ENCODE measurements around the gene PSMA7. TPM values are rescaled to one million over a fixed set of nuclear protein-coding genes. Genes with fewer than 3 reads are reported as not detected.

PSMA7 gene
- 342 and 348 TPM in 2 replicates for total RNA-seq

GRCh38 chr20:62143081-62143956 is at the start of gene PSMA7, which contains the start of gene SS18L1:
Gene PSMA7, minus strand, starts transcription at chr20:62143394. Its CDS starts 91 bp downstream, at chr20:62143303.
Gene SS18L1, plus strand, starts transcription at chr20:62143769. Its CDS starts 52 bp downstream, at chr20:62143821.

GRCh38 chr20:62182469-62183425 is 39.6 kb upstream of the PSMA7 start, which contains the start of gene MTG2:
Gene MTG2, plus strand, starts transcription at chr20:62183028. Its CDS starts 10,393 bp downstream, at chr20:62193421.

DNA sequence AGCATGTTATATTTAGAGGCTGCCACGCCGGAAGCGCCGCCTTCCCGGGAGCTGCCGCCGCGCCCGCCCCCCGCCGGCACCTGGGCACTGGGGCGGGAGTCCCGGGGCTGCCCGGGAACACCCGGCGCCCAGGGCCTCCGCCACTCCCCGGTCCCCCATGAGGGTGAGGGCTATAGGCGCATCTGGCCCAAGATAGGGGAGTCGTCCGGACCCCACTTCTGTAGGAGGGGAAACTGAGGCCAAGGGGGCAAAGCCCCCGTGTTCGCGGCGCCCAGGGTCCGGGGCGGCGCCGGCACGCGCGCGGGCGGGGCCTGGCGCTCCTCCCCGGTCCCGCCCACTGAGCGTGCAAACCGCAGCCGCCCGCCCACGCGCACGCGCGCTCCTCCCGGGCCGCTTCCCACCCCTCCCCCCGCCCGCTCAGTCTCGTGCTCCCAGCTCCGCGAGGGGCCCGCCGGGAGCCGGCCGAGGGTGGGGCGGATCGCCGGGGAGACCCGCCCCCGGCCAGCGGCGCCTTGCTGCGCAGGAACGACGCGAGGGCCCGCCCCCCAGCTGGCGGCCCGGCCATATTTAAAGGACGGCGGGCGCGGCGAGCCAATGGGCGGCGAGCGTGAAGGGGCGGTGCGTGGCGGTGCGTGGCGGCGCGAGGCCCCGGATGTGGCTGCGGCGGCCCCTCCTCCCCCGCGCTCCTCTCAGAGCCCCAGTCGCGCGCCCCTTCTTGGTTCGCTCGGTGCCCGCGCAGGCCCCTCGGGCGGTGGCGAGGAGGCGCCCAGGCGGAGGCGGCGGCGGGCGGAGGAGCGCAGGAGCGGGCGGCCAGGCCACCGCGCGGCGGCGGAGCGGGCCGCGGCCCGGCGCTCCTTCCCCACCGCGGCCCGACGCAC is 21.2 kb downstream of the PSMA7 start, which contains the start of gene LSM14B:
Gene LSM14B, plus strand, starts transcription at position 700 of the 878 bp plus-strand sequence. CDS start 192 bp downstream, outside the sequence.

Other genes with a start within 250 kb of the PSMA7 start
- 2.4 and 2.7 TPM in 2 replicates for gene TAF4, start 77.5 kb downstream of the PSMA7 start, total RNA-seq
- 37.3 and 49.8 TPM in 2 replicates for gene LSM14B, start 20.9 kb downstream of the PSMA7 start, total RNA-seq
- gene SS18L1, start 375 bp upstream of the PSMA7 start, total RNA-seq: 6.4 and 10.4 TPM in 2 replicates
- gene MTG2, start 39.6 kb upstream of the PSMA7 start, total RNA-seq: 18.0 and 18.5 TPM in 2 replicates
- gene HRH3, start 76.9 kb upstream of the PSMA7 start, total RNA-seq: not detected in 2 replicates
- 31.0 and 38.8 TPM in 2 replicates for gene OSBPL2, start 95.1 kb upstream of the PSMA7 start, total RNA-seq
- 81.5 and 83.8 TPM in 2 replicates for gene ADRM1, start 159.6 kb upstream of the PSMA7 start, total RNA-seq
- gene LAMA5, start 223.9 kb upstream of the PSMA7 start, total RNA-seq: 18.0 and 24.0 TPM in 2 replicates
- 1,346 and 1,555 TPM in 2 replicates for gene RPS21, start 243.7 kb upstream of the PSMA7 start, total RNA-seq